ENCODE data around the gene PIP5K1B.

PIP5K1B gene

DNA sequence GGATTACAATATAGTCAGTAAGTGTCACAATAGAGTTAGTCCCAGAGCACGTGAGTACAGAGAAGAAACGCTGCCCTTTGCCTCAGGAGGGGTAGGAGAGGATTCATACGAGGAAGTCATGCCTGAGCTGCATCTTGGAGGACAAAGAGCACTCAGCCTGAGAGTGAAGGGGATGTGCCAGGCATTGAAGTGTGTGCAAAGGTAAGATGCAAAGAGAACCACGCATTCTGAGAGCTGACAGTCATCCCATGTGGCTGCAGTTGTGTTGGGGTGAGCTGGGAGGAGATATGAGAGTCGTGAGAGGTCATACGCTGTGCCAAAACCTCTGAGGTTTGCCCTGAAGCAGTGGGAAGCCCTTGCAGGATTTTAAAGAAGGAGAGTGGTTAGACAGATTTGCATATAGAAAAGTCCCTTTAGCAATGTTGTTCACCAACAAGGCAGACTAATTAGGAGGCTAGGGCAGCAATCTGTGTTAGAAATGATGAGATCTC, 97.5 kb downstream of the PIP5K1B start:
- no peaks in the 10 kb centered on the region for H3K9me3 ChIP-seq (ENCODE audit: insufficient read depth, low read depth, low read length)
- no peaks in the 10 kb centered on the region for H3K36me3 ChIP-seq (ENCODE audit: insufficient read depth, low read length)
- H2AFZ ChIP-seq (ENCODE audit: low read length), result no peak overlapping the region
- H3K4me3 ChIP-seq (ENCODE audit: low read length, poor library complexity, severe bottlenecking), result no peak overlapping the region
- no peak overlapping the region for H3K4me2 ChIP-seq (ENCODE audit: low read depth, low read length, poor library complexity, severe bottlenecking)
- 0 out of 2 replicates have a peak, but pooled peaks cover 2% of the 10 kb centered on the region for H3F3A ChIP-seq (ENCODE audit: low read depth)
- H3K27me3 ChIP-seq (ENCODE audit: insufficient read depth, low read length, poor library complexity, severe bottlenecking), result no peaks in the 10 kb centered on the region
- H3K79me2 ChIP-seq (ENCODE audit: insufficient read depth, low read length), result no peaks in the 10 kb centered on the region
- no peak overlapping the region for H3K9ac ChIP-seq (ENCODE audit: low read depth, low read length, poor library complexity, severe bottlenecking)
- no peaks in the 10 kb centered on the region for H3K9me2 ChIP-seq (replicated peaks; ENCODE audit: low read depth, low read length)
- H4K20me1 ChIP-seq (ENCODE audit: insufficient read depth, low read length, poor library complexity, severe bottlenecking), result no peaks in the 10 kb centered on the region
- H3K4me1 ChIP-seq (ENCODE audit: insufficient read depth, low read length, poor library complexity, severe bottlenecking), result peaks cover 19% of the 10 kb centered on the region
- TF ChIP-seq EZH2phosphoT487 (IDR thresholded peaks at IDR 0.05; ENCODE audit: borderline replicate concordance), result no peak
- TF ChIP-seq, protein P1, sequence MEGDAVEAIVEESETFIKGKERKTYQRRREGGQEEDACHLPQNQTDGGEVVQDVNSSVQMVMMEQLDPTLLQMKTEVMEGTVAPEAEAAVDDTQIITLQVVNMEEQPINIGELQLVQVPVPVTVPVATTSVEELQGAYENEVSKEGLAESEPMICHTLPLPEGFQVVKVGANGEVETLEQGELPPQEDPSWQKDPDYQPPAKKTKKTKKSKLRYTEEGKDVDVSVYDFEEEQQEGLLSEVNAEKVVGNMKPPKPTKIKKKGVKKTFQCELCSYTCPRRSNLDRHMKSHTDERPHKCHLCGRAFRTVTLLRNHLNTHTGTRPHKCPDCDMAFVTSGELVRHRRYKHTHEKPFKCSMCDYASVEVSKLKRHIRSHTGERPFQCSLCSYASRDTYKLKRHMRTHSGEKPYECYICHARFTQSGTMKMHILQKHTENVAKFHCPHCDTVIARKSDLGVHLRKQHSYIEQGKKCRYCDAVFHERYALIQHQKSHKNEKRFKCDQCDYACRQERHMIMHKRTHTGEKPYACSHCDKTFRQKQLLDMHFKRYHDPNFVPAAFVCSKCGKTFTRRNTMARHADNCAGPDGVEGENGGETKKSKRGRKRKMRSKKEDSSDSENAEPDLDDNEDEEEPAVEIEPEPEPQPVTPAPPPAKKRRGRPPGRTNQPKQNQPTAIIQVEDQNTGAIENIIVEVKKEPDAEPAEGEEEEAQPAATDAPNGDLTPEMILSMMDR (conservative IDR thresholded peaks at IDR 0.05; ENCODE audit: low read length), result no peak

GRCh38 chr9:68804911-68805889, 100.2 kb downstream of the PIP5K1B start:
- Histone ChIP-seq H3F3A (ENCODE audit: low read depth) (no peaks in the 10 kb centered on the region), H3K9me3 (ENCODE audit: insufficient read depth, low read depth, low read length) (no peaks in the 10 kb centered on the region), H3K79me2 (ENCODE audit: insufficient read depth, low read length) (no peaks in the 10 kb centered on the region), H3K9me2 (replicated peaks; ENCODE audit: low read depth, low read length) (no peaks in the 10 kb centered on the region), H4K20me1 (ENCODE audit: insufficient read depth, low read length, poor library complexity, severe bottlenecking) (no peaks in the 10 kb centered on the region), H3K4me2 (ENCODE audit: low read depth, low read length, poor library complexity, severe bottlenecking) (no peak overlapping the region), H3K4me1 (ENCODE audit: insufficient read depth, low read length, poor library complexity, severe bottlenecking) (no peaks in the 10 kb centered on the region), H3K9ac (ENCODE audit: low read depth, low read length, poor library complexity, severe bottlenecking) (no peak overlapping the region), H3K27me3 (ENCODE audit: insufficient read depth, low read length, poor library complexity, severe bottlenecking) (no peaks in the 10 kb centered on the region), H2AFZ (ENCODE audit: low read length) (no peak overlapping the region), H3K36me3 (ENCODE audit: insufficient read depth, low read length) (no peaks in the 10 kb centered on the region), H3K4me3 (ENCODE audit: low read length, poor library complexity, severe bottlenecking) (no peak overlapping the region)
- no peak for TF ChIP-seq EZH2phosphoT487 (IDR thresholded peaks at IDR 0.05; ENCODE audit: borderline replicate concordance)

GRCh38 chr9:68805890-68806517, 101.0 kb downstream of the PIP5K1B start:
- Histone ChIP-seq H3K27me3 (ENCODE audit: insufficient read depth, low read length, poor library complexity, severe bottlenecking) (no peaks in the 10 kb centered on the region), H3K36me3 (ENCODE audit: insufficient read depth, low read length) (no peaks in the 10 kb centered on the region), H2AFZ (ENCODE audit: low read length) (no peak overlapping the region), H4K20me1 (ENCODE audit: insufficient read depth, low read length, poor library complexity, severe bottlenecking) (no peaks in the 10 kb centered on the region), H3K79me2 (ENCODE audit: insufficient read depth, low read length) (no peaks in the 10 kb centered on the region), H3K9me3 (ENCODE audit: insufficient read depth, low read depth, low read length) (no peaks in the 10 kb centered on the region), H3K4me1 (ENCODE audit: insufficient read depth, low read length, poor library complexity, severe bottlenecking) (no peaks in the 10 kb centered on the region), H3K4me3 (ENCODE audit: low read length, poor library complexity, severe bottlenecking) (no peak overlapping the region), H3K9ac (ENCODE audit: low read depth, low read length, poor library complexity, severe bottlenecking) (no peak overlapping the region), H3K9me2 (replicated peaks; ENCODE audit: low read depth, low read length) (no peaks in the 10 kb centered on the region), H3F3A (ENCODE audit: low read depth) (no peaks in the 10 kb centered on the region), H3K4me2 (ENCODE audit: low read depth, low read length, poor library complexity, severe bottlenecking) (no peak overlapping the region)
- TF ChIP-seq EZH2phosphoT487 (IDR thresholded peaks at IDR 0.05; ENCODE audit: borderline replicate concordance), result no peak
- TF ChIP-seq, protein P1 (conservative IDR thresholded peaks at IDR 0.05; ENCODE audit: low read length), result no peak

Measured in Loucy (cell line).